Activated naive CD8-positive, alpha-beta T cell treated with anti-CD3 and anti-CD28 coated beads, Interleukin-2, amount 50 U/mL, for 16 hours (primary cell): Measurements from ENCODE around the gene CTRL.

Experiments
- DNase-seq: peaks from one replicate; pipeline ENCODE4 v3.0.0-alpha.2; 2020; ENCODE audit warnings: low read depth, low spot score

The CTRL gene

GRCh38 chr16:67963292-67963661, 31.6 kb upstream of the CTRL start:
- no peak for DNase-seq

GRCh38 chr16:67962135-67962534, 30.5 kb upstream of the CTRL start:
- no peak for DNase-seq

GRCh38 chr16:67961551-67961957, 29.9 kb upstream of the CTRL start:
- no peak for DNase-seq

- DNase-seq, result no peak
These were observed 28.1 kb upstream of the CTRL start for GRCh38 chr16:67959536-67960329.

- DNase-seq, result no peak
These were observed 26.0 kb upstream of the CTRL start for GRCh38 chr16:67957622-67958021.

- DNase-seq, result no peak
These were observed 22.9 kb upstream of the CTRL start for GRCh38 chr16:67954421-67955196.

- DNase-seq, result no peak
These were observed 22.1 kb upstream of the CTRL start for GRCh38 chr16:67953641-67954375.

- DNase-seq, result no peak
These were observed 19.8 kb upstream of the CTRL start for GRCh38 chr16:67951485-67951884.

- no peak for DNase-seq
These were observed 18.7 kb upstream of the CTRL start for GRCh38 chr16:67950335-67950843.

- DNase-seq, result no peak
These were observed 18.0 kb upstream of the CTRL start for GRCh38 chr16:67949645-67950044.

GRCh38 chr16:67948015-67948414, 16.4 kb upstream of the CTRL start:
- no peak for DNase-seq

GRCh38 chr16:67946966-67947558, 15.4 kb upstream of the CTRL start:
- DNase-seq, result no peak

- DNase-seq, result no peak
These were observed 14.5 kb upstream of the CTRL start for GRCh38 chr16:67946128-67946569.

- DNase-seq, result no peak
These were observed 13.8 kb upstream of the CTRL start for GRCh38 chr16:67945392-67945933.

GRCh38 chr16:67944690-67945391, 13.2 kb upstream of the CTRL start:
- no peak for DNase-seq

GRCh38 chr16:67943619-67944504, 12.2 kb upstream of the CTRL start, which contains the start of gene LCAT:
LCAT (minus strand) TSS chr16:67944120; CDS start chr16:67944101, 19 bp downstream.
- DNase-seq, result no peak

- no peak for DNase-seq
These were observed 11.6 kb upstream of the CTRL start for GRCh38 chr16:67943256-67943618.

GRCh38 chr16:67942510-67943255, 11.0 kb upstream of the CTRL start:
- DNase-seq, result no peak

- no peak for DNase-seq
These were observed 10.5 kb upstream of the CTRL start for GRCh38 chr16:67942200-67942509.
